Dermis blood vessel endothelial cell (primary cell): ENCODE results near the gene MRC2. TPM values are rescaled to one million over a fixed set of nuclear protein-coding genes. Genes with fewer than 3 reads are reported as not detected.
"Not testable (repeated sequence)": the region's sequence is repeated elsewhere in the genome, so short reads cannot be mapped to it uniquely, and the experiment has no call there.

Source experiments
- DNase-seq: peaks from one replicate; pipeline ENCODE4 v3.0.0; 2010
- total RNA-seq: library from RNA; depleted of rRNA; stranded (reverse); fragments of >200 nt; gene quantifications from 2 replicates; pipeline ENCODE4 v1.2.3, GENCODE V29; 2014

Gene MRC2, protein sequence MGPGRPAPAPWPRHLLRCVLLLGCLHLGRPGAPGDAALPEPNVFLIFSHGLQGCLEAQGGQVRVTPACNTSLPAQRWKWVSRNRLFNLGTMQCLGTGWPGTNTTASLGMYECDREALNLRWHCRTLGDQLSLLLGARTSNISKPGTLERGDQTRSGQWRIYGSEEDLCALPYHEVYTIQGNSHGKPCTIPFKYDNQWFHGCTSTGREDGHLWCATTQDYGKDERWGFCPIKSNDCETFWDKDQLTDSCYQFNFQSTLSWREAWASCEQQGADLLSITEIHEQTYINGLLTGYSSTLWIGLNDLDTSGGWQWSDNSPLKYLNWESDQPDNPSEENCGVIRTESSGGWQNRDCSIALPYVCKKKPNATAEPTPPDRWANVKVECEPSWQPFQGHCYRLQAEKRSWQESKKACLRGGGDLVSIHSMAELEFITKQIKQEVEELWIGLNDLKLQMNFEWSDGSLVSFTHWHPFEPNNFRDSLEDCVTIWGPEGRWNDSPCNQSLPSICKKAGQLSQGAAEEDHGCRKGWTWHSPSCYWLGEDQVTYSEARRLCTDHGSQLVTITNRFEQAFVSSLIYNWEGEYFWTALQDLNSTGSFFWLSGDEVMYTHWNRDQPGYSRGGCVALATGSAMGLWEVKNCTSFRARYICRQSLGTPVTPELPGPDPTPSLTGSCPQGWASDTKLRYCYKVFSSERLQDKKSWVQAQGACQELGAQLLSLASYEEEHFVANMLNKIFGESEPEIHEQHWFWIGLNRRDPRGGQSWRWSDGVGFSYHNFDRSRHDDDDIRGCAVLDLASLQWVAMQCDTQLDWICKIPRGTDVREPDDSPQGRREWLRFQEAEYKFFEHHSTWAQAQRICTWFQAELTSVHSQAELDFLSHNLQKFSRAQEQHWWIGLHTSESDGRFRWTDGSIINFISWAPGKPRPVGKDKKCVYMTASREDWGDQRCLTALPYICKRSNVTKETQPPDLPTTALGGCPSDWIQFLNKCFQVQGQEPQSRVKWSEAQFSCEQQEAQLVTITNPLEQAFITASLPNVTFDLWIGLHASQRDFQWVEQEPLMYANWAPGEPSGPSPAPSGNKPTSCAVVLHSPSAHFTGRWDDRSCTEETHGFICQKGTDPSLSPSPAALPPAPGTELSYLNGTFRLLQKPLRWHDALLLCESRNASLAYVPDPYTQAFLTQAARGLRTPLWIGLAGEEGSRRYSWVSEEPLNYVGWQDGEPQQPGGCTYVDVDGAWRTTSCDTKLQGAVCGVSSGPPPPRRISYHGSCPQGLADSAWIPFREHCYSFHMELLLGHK (N-terminal part only)
- total RNA-seq, result 10.8 and 10.9 TPM in 2 replicates

- DNase-seq, result peak; percentile 55
Observed at GRCh38 chr17:62627219-62627903, at the start of gene MRC2. MRC2 (plus strand) TSS chr17:62627670; CDS start chr17:62627803, 133 bp downstream.

DNA sequence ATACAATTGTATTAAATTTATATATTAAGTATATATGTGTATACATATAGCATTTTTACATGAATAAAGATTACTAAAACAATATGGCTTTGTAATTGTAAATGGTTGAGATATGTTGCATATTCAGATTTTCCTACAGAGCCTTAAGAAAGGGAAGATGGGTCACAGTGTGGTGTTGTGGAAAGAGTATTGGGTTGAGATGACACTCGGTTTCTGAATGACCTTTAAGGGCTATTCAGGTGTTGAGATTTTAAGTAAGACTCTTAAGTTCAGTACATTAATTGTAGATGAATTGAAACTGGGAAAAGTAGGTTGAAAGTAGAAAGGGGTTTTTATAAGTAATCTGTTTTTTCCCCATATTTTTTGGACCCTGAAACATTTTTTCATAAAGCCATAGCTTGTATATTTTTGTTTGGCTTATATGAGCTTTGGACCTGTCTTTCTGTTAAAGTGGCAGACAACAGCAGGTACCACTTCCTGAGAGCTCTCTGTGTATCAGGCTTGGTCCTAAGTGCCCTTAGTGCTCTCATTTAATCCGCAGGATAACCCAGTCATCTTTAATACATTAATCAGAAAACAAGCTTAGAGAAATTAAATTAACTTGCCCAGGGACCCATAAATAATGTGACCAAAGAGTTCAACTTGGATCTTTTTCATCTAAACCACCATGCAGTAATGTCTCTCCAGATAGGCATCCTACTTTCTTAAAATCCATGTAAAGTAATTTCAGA, 48.5 kb upstream of the MRC2 start:
- DNase-seq, result no peak

DNA sequence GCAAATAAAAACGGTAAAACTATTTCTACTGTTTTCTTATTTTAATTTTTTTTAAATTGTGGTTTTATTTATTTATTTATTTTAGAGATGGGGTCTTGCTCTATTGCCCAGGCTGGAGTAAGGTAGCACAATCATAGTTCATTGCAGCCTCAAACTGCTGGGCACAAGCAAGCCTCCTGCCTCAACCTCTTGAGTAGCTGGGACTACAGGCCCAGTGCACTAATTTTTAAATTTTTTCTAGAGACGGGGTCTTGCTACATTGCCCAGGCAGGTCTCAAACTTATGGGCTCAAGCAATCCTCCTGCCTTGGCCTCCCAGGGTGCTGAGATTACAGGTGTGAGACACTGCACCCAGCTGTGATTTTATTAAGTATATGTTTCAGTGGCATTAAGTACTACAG, 46.5 kb upstream of the MRC2 start:
- DNase-seq, result no peak

- no peak for DNase-seq
Observed at GRCh38 chr17:62581764-62582163, 45.7 kb upstream of the MRC2 start.

GRCh38 chr17:62587554-62587953, 39.9 kb upstream of the MRC2 start:
- no peak for DNase-seq

DNA sequence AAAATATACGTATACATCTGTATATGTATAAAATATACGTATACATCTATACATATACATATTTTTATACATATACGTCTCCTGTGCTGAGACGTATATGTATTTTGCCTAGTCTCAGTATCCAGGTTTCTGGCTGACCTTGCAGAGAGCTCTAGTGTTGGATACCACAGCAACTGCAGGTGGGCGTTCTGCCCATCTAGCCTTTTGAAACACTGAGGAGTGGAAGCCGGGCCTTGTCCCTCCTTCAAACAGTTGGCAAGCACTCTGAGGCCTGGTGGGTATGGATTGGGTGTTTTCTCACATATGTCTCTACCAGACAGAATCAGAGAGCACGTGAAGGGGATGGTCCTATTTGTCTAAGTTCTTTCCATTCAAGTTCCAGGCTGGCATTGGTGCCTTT, 39.4 kb upstream of the MRC2 start:
- peak; percentile 12 for DNase-seq

- DNase-seq, result no peak
Observed at GRCh38 chr17:62591333-62591732, 36.1 kb upstream of the MRC2 start.

DNA sequence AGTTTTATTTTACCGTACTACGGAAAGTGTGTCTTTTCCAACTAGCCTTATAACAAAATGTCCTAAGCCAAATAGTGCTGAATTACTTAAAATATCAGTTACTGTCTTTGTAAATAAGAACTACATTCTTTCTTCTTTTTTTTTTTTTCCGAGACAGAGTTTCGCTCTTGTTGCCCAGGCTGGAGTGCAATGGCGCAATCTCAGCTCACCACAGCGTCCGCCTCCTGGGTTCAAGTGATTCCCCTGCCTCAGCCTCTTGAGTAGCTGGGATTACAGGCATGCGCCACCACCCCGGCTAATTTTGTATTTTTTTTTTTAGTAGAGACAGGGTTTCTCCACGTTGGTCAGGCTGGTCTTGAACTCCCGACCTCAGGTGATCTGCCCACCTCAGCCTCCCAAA, 35.6 kb upstream of the MRC2 start:
- DNase-seq, result not testable (repeated sequence)

DNA sequence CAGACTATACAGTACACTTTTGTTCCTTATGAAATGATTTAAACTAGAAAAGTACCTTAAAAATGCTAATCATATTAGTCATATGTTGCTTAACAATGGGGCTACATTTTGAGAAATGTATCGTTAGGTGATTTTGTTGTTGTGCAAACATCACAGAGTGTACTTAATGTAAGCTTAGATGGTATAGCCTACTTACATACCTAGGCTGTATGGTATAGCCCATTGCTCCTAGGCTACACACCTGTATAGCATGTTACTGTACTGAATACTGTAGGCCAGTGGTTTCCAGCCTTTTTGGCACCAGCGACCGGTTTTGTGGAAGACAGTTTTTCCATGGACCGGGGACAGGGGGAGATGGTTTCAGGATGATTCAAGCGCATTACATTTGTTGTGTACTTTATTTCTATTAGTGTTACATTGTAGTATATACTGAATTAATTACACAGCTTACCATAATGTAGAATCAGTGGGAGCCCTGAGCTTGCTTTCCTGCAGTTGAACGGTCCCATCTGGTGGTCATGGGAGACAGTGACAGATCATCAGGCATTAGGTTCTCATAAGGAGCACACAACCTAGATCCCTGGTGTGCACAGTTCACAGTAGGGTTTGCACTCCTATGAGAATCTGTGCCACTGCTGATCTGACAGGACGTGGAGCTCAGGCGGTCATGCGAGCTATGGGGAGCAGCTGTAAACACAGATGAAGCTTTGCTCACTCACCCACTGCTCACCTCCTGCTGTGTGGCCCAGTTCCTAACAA, 35.0 kb upstream of the MRC2 start:
- peak; percentile 47 for DNase-seq

GRCh38 chr17:62595484-62595883, 32.0 kb upstream of the MRC2 start:
- no peak for DNase-seq

- DNase-seq, result no peak
Observed at GRCh38 chr17:62596662-62597061, 30.8 kb upstream of the MRC2 start.

- no peak for DNase-seq
Observed at GRCh38 chr17:62597150-62597549, 30.3 kb upstream of the MRC2 start.

- DNase-seq, result no peak
Observed at GRCh38 chr17:62597920-62598319, 29.6 kb upstream of the MRC2 start.

GRCh38 chr17:62599964-62600657, 27.4 kb upstream of the MRC2 start:
- no peak for DNase-seq

GRCh38 chr17:62600805-62601204, 26.7 kb upstream of the MRC2 start:
- DNase-seq, result no peak

DNA sequence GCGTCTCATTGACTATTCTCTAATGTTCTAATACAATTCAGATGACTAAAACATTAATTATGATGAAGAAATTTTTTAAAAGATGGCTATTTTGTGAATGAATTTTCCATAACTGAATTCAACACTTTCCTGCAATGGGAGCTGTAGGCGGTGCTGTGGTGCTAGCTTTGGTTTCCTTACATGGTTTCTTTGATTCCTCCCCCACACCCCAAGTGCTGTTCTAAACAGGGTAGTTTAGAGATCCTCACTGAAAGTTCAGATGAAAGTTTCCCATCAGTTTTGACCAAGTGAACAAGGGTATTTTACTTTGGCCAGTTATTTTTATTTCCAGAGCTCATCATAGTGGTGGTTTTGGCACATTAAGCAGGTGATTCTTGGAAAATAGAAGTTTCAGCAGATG, 26.0 kb upstream of the MRC2 start:
- no peak for DNase-seq

DNA sequence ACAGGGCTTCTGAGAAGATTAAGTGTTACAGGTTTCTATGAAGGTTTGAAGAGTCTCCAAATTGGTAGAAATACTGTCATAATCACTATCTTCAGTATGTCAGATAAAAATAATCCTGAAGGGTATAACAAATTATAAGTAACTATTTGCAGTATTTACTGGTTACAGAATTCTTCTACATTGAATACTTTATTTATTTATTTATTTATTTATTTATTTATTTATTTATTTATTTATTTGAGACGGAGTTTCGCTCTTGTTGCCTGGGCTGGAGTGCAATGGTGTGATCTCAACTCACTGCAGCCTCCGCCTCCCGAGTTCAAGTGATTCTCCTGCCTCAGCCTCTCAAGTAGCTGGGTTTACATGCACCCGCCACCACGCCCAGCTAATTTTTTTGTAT, 23.7 kb upstream of the MRC2 start:
- DNase-seq, result not testable (repeated sequence)

DNA sequence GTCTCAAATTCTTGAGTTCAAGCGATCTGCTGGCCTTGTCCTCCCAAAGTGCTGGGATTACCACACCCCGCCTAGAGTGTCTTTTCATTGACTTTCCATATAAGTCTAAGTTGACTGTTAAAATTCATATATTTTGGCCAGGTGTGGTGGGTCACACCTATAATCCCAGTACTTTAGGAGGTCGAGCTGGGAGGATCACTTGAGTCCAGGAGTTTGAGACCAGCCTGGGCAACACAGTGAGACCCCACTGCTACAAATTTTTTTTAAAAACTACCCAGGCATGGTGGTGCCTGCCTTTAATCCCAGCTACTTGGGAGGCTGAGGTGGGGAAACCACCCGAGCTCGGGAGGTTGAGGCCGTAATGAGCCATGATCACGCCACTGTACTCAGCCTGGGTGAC, 21.9 kb upstream of the MRC2 start:
- no peak for DNase-seq

DNA sequence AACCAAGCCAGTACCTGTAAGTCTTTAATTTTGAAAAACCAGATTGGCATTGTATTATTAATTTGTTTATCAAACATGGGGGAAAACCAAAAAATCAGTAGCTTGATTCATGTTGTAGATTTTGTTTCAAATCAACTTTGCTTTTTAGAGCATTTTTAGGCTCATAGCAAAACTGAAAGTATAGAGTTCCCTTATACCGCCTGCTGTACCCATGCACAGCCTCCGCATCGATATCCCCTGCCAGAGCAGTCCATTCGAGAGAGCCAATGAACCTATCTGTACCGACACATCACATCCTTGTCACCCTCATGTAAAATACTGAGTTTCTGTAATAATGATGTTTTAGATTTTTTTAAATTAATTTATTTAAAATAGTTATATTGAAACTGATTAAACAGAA, 16.2 kb upstream of the MRC2 start:
- DNase-seq, result no peak

GRCh38 chr17:62611728-62612127, 15.7 kb upstream of the MRC2 start:
- DNase-seq, result no peak
